ENCODE data around the gene PLXNC1.

Gene PLXNC1

GRCh38 chr12:94207849-94208621 is 59.7 kb downstream of the PLXNC1 start:
- DNase-seq: peak; percentile 21

DNA sequence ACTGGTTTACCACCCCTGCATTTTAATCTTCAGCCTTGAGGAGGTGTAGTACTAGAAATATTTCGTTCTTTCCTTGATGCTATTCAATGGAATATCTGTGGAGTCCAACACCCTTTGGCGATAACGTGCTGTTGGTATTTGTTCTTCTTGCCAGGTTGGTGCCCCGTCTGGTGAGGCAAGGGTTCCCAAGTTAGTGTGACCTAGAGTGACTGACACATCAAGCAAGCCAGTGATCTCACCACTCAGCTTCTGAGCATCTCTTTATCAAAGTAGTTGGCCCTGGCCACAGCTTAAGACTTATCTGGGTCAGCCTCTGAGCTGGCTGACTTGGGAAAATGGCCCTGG is 60.2 kb downstream of the PLXNC1 start:
- no peak for DNase-seq

GRCh38 chr12:94209240-94209639 is 60.9 kb downstream of the PLXNC1 start:
- no peak for DNase-seq

DNA sequence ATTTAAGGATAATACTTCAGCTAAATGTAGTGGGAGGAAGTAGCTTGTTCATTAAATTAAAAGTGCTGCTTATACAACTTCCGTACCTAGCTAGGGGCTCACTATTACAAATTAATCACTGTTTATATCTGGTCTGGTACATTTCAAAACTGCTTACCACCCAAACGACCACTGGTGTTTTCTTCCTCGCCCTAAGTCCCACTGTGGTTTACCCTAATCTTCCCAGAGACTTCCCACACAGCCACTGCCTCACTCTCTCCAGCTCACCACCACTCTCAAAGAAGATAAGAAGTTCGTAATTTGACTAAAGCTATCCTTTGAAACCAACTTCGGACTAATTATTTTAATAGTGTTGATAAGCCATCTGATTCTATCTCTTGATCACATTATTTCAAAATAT is 62.6 kb downstream of the PLXNC1 start:
- DNase-seq: no peak

GRCh38 chr12:94218233-94218632 is 69.9 kb downstream of the PLXNC1 start:
- DNase-seq: no peak

DNA sequence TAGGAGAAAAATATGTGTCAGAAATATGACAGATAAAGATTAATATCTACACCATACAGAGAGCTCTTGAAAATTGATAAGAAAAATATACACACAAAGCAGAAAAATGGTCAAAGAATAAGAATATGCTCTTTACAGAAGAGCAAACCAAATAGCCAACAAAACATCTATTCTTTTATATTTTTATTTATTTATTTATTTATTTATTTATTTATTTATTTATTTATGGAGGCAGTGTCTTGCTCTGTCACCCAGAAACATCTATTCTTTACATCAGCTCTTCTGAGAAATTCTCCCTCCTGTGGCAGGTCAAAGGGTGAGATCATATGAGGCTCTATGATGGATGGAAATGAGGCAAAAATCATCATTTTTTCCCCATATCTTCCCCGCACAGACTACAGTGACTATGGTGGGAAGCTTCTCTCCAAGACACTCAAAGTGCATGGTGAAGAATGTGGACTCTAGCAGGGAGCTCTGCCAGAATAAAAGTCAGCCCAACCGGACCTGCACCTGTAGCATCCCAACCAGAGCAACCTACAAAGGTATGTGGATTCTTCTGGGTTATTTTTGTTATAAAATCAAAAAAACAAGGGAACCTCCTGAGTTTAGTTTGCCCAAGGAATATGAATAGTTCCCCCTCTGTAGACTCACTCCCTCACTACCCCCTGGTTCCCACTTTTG is 71.4 kb downstream of the PLXNC1 start:
- DNase-seq: no peak

GRCh38 chr12:94220804-94221203 is 72.4 kb downstream of the PLXNC1 start:
- DNase-seq: no peak

- no peak for DNase-seq
These were observed 74.1 kb downstream of the PLXNC1 start for GRCh38 chr12:94222351-94223084.

- no peak for DNase-seq
These were observed 75.5 kb downstream of the PLXNC1 start for GRCh38 chr12:94223842-94224241.

DNA sequence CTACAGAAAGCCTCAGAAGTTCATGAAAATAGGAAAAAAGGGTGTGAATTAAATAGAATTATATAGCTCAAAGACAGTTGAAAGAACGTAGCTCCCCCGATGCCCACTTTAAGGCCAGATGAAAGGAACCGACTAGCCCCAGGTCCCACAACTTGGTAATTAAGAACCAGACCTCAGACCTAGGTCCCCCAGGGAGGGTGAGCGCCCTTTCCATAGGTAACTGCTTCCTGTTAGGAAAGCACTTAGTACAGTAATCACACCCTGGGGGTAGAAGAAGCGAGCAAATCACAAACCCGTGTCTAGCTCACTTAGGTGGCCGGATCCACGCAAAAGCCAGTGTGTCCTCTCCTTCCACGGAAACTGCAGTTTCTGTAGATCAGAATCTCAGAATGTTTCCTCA is 77.1 kb downstream of the PLXNC1 start:
- DNase-seq: no peak

GRCh38 chr12:94225947-94226630 is 77.7 kb downstream of the PLXNC1 start:
- no peak for DNase-seq

- DNase-seq: no peak
These were observed 78.7 kb downstream of the PLXNC1 start for GRCh38 chr12:94227066-94227465.

DNA sequence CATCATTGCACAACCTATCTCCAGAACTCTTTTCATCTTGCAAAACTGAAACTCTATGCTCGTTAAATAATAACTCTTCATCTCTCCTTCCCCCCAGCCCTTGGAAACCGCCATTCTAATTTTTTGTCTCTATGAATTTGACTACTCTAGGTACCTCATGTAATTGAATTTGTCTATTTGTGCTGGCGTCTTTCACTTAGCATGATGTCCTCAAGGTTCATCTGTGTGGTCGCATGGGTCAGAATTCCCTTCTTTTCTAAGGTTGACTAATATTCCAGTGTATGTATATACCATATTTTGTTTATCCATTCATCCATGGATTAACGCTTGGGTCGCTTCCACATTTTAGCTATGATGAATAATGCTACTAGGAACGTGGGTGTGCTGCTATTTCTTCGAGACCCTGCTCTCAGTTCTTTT is 80.1 kb downstream of the PLXNC1 start:
- DNase-seq: no peak

GRCh38 chr12:94229902-94230301 is 81.5 kb downstream of the PLXNC1 start:
- no peak for DNase-seq

DNA sequence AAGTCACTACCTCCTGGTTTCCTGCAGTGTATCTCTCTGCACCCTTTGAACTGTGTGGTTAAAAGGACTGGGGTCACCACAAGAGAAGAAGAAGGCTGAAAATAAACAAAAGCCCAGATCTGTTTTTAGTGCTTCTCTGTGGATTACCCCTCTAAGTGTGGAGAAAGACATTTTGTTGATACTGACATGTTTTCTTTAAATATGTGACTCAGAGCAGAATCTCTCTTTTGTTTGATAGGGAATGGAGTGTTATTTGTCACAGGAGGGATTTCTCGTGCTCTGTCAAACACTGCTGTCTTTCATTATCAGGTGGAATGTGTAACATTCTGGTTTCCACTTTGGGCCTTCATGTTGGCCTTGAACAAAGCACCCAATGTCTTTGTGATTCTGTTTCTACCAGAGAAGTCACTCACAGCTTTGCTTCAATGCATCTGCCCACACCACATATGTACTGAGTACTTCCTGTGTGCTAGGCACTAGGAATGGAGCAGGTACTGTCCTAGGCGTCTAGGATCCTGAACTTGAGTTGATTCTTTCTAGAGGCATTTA is 82.1 kb downstream of the PLXNC1 start:
- no peak for DNase-seq

DNA sequence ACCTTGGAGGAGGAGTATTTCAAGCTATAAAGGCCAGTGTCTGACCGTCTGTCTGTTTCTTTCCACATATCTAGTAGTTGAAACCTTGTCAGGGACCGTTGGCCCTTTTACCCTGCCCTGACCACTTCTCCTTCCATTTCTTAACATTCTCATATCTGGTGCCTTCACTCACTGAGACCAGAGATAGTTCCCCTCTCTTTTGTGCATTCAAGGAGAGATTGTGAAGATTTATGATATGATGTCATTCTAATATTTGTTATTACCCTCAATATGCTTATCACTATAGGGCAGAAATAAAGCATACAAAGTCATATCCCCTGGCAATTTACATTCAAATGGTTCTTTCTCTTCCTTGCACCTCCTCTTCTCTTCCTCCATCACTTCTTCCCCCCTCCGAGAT is 83.3 kb downstream of the PLXNC1 start:
- DNase-seq: no peak

GRCh38 chr12:94235848-94236247 is 87.5 kb downstream of the PLXNC1 start:
- DNase-seq: no peak

GRCh38 chr12:94239332-94239993 is 91.1 kb downstream of the PLXNC1 start:
- DNase-seq: no peak

- DNase-seq: no peak
These were observed 91.8 kb downstream of the PLXNC1 start for GRCh38 chr12:94240171-94240570.

DNA sequence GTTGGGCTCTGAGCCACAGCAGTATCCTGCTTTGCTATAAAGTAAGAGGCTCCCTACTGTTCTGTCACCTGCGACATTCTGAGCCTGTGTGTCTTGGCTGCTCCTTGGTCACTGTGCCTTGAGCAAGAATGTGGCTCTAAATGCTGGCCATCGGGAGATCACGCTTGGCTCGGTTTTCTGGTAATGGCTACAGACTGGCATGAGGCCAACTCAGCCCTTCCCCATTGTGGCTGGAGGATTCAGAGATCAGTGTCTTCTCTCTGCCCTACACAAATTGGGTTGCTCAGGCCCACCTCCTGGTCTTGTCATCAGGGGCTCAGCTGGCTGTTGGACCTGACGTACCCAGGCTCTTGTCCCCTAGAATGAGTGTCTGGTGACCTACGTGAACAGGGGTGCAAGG is 94.5 kb downstream of the PLXNC1 start:
- DNase-seq: no peak

DNA sequence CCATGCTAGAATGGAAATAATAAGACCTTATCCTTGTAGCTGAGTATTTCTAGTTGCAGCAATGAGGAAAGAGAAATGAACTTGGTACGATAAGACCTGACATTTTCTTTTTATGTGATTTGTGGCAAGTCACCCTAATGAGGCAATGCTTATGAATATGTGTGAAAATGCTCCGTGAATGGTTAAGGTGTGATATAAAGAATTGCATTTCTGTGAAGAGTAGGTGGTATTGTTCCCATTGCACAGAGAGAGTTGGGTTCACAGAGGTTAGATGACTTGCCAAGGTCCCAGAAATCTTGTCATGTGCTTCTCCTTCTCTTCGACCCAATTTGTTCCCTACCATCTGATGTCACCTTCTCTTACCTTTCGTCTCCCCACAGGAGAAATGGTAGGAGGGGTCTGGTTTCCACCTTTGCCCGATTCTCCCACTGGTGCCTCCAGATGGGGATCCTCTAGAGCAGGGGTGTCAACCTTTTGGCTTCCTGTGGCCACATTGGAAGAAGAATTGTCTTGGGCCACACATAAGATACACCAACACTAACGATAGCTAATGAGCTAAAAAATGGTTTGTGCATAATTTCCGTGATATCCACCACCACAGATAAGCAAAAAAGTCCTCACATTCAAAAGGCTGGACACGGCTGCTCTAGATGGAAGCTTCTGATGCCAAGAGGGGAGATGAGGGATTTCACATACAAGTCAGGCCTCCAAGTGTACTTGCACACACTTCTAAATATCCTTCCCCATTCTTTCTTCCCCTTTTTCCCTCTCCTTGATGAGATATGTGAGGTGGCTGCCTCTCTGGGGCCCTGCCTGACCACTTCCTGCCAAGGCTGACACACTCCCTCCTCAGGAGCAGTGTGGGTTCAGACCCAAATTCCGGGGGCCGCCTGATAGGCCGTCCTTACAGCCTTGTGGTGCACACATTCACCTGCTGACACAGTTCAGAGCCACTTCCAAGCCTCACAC is 96.1 kb downstream of the PLXNC1 start:
- DNase-seq: peak; percentile 27
